Measurements from ENCODE around the gene MEN1. TPM values are rescaled to one million over a fixed set of nuclear protein-coding genes. Genes with fewer than 3 reads are reported as not detected.

MEN1 gene
- total RNA-seq, 1 experiment from 2014 or later = 61.6 TPM

DNA sequence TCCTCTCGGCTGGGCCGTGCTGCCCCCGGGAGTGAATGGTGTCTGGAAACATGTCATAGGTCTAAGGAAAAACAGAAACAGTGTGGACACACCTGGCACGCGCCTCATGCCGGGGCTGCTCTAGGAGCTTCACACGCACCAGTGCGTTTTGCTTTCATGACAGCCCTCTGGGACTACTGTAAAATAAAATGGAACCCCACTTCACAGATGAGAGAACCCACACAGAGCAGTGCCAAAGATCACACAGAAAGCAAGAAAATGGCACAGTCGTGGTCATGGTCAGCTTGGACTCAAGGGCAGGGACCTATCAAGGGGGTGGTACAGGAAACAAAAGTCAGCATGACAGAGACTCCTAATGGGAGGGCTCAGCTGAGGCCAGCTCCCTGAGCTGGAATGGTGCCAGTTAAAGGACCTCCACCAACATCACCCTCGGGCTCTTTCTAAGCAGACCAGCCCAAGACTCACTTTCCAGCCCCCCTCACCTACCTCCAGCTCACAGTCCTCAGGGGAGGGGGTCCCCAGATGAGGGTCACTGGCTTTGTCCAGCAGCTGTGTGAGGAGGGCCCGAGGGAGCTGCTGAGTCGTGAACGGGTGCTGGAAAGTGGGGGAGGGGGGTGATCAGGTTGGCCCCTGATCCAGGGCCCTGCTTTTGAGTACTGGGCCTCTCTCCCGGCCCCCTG is 10.6 kb downstream of the MEN1 start:
- Histone ChIP-seq H3K27ac (no peak overlapping the region), H2AFZ (no peak overlapping the region), H3K4me1 (replicated peaks; ENCODE audit: insufficient read depth) (peaks cover 18% of the 10 kb centered on the region), H3K4me3 (no peak overlapping the region), H4K20me1 (ENCODE audit: insufficient read depth) (no peaks in the 10 kb centered on the region), H3K9me2 (ENCODE audit: insufficient read depth) (no peaks in the 10 kb centered on the region), H3F3A (ENCODE audit: insufficient read depth, low read depth) (peaks cover 20% of the 10 kb centered on the region), H3K36me3 (ENCODE audit: low read depth) (no peaks in the 10 kb centered on the region), H3K4me2 (no peak overlapping the region), H3K9me3 (ENCODE audit: insufficient read depth, low read depth) (no peaks in the 10 kb centered on the region), H3K27me3 (ENCODE audit: insufficient read depth, low read depth) (no peaks in the 10 kb centered on the region), H3K79me2 (ENCODE audit: low read depth) (no peaks in the 10 kb centered on the region)
- intact Hi-C loops (cut with micrococcal nuclease; ENCODE audit: unreplicated experiment) = no loop called here
- BruUV-seq (replicated peaks) = no TSS peak
- ChIA-PET POLR2A (ENCODE audit: unreplicated experiment) (no interaction called here), CTCF (no interaction called here)
- TF ChIP-seq EZH2 (IDR thresholded peaks at IDR 0.05; ENCODE audit: low read depth) (no peak), CTCF (conservative IDR thresholded peaks at IDR 0.05) (no peak)
- no peak for DNase-seq

- peaks cover 12% of the 10 kb centered on the region for H3K4me1 ChIP-seq (replicated peaks; ENCODE audit: insufficient read depth)
- ChIA-PET POLR2A (ENCODE audit: unreplicated experiment) (no interaction called here), CTCF (no interaction called here)
- no peaks in the 10 kb centered on the region for H3K9me2 ChIP-seq (ENCODE audit: insufficient read depth)
- H3K9me3 ChIP-seq (ENCODE audit: insufficient read depth, low read depth) = no peaks in the 10 kb centered on the region
- no peaks in the 10 kb centered on the region for H3K36me3 ChIP-seq (ENCODE audit: low read depth)
- TF ChIP-seq EZH2 (IDR thresholded peaks at IDR 0.05; ENCODE audit: low read depth) (no peak), CTCF (conservative IDR thresholded peaks at IDR 0.05) (no peak)
- peaks cover 19% of the 10 kb centered on the region for H3F3A ChIP-seq (ENCODE audit: insufficient read depth, low read depth)
- H3K27ac ChIP-seq = no peak overlapping the region
- H4K20me1 ChIP-seq (ENCODE audit: insufficient read depth) = no peaks in the 10 kb centered on the region
- no peak overlapping the region for H3K4me3 ChIP-seq
- H2AFZ ChIP-seq = no peak overlapping the region
- no peaks in the 10 kb centered on the region for H3K79me2 ChIP-seq (ENCODE audit: low read depth)
- no TSS peak for BruUV-seq (replicated peaks)
- H3K27me3 ChIP-seq (ENCODE audit: insufficient read depth, low read depth) = no peaks in the 10 kb centered on the region
- intact Hi-C loops (cut with micrococcal nuclease; ENCODE audit: unreplicated experiment) = no loop called here
- DNase-seq = no peak
- H3K4me2 ChIP-seq = no peak overlapping the region
Observed at GRCh38 chr11:64799256-64799622, 11.1 kb downstream of the MEN1 start.

DNA sequence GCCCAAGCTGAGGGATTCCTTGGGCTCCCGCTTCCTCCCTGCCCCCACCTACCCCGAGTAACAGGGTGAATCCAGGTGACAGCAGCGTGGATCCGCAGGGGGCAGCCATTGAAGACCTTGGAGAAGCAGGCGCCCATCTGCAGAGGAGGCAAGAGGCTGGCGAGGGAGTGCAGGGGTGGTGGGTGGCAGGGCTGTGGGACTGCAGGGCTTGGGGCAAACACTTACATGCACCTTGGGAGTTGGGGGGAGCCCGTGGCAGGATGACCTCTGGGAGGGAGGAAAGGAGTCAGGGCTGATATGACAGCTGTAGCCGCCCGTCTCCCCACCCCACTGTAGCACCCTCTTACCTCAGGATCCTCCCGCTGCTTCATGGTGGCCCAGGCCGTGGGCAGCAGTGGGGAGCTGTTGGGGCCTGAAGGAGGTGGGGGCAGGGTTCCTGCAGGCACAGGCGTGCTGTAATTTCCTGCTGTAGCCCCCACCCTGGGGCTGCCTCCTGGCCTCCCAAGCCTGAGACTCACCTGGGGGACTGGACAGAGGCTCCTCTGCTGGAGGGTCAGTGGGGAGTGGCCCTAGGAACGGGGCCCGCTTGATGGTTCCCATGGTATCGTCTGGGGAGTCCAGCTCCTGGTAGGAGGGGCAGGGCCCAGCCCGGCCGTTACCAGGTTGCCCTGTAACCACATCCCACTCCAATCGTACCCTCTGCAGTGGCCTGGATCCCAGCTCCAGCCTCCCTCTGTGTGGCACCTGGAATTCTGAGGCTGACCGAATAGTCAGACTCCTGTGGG is 13.4 kb downstream of the MEN1 start:
- DNase-seq = no peak

More for the DNA sequence above, 13.4 kb downstream of the MEN1 start:
- H3K36me3 ChIP-seq (ENCODE audit: low read depth) = no peaks in the 10 kb centered on the region
- no peak overlapping the region for H3K4me2 ChIP-seq
- ChIA-PET CTCF (no interaction called here), POLR2A (ENCODE audit: unreplicated experiment) (no interaction called here)
- no TSS peak for BruUV-seq (replicated peaks)
- H3K27me3 ChIP-seq (ENCODE audit: insufficient read depth, low read depth) = no peaks in the 10 kb centered on the region
- H3K9me2 ChIP-seq (ENCODE audit: insufficient read depth) = no peaks in the 10 kb centered on the region
- no peaks in the 10 kb centered on the region for H3K4me1 ChIP-seq (replicated peaks; ENCODE audit: insufficient read depth)
- H2AFZ ChIP-seq = no peak overlapping the region
- H3K27ac ChIP-seq = no peak overlapping the region
- H4K20me1 ChIP-seq (ENCODE audit: insufficient read depth) = no peaks in the 10 kb centered on the region
- TF ChIP-seq CTCF (conservative IDR thresholded peaks at IDR 0.05) = no peak
- no peak for TF ChIP-seq EZH2 (IDR thresholded peaks at IDR 0.05; ENCODE audit: low read depth)
- no peak overlapping the region for H3K4me3 ChIP-seq
- peaks cover 9% of the 10 kb centered on the region; the same call in 1 of the 2 replicates for H3F3A ChIP-seq (ENCODE audit: insufficient read depth, low read depth)
- intact Hi-C loops (cut with micrococcal nuclease; ENCODE audit: unreplicated experiment) = no loop called here
- H3K9me3 ChIP-seq (ENCODE audit: insufficient read depth, low read depth) = no peaks in the 10 kb centered on the region
- no peaks in the 10 kb centered on the region for H3K79me2 ChIP-seq (ENCODE audit: low read depth)
